ENCODE measurements around the gene NEGR1.

DNA sequence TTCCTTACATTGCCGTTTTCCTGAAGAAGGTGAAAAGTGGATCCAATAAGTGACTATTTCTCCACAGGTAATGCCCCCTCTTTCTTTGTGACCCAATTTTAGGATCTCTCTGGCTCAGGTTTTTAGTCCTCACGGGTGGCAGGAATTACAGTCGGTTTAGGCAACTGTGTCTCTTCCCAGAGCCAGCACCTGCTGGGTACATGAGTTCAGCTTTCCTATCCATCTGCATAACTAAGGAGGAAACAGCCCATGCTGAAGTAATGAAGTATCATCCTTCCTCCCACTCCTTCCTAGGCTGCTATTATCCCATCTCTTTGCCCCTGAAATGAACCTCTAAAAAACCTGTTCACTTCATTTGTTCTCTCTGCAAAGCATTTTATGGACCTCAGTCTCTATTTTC lies 544.6 kb downstream of the NEGR1 start:
- TF ChIP-seq, protein P1, sequence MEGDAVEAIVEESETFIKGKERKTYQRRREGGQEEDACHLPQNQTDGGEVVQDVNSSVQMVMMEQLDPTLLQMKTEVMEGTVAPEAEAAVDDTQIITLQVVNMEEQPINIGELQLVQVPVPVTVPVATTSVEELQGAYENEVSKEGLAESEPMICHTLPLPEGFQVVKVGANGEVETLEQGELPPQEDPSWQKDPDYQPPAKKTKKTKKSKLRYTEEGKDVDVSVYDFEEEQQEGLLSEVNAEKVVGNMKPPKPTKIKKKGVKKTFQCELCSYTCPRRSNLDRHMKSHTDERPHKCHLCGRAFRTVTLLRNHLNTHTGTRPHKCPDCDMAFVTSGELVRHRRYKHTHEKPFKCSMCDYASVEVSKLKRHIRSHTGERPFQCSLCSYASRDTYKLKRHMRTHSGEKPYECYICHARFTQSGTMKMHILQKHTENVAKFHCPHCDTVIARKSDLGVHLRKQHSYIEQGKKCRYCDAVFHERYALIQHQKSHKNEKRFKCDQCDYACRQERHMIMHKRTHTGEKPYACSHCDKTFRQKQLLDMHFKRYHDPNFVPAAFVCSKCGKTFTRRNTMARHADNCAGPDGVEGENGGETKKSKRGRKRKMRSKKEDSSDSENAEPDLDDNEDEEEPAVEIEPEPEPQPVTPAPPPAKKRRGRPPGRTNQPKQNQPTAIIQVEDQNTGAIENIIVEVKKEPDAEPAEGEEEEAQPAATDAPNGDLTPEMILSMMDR (IDR thresholded peaks at IDR 0.05) = no peak
- no peak for TF ChIP-seq POLR2AphosphoS5 (IDR thresholded peaks at IDR 0.05)
- TF ChIP-seq POLR2A (IDR thresholded peaks at IDR 0.05) = no peak

Data from gastroesophageal sphincter (tissue), 3 donors.